DOHH2 (cell line): Measurements from ENCODE around the gene VIM.

ENCODE experiments used
- H3F3A ChIP-seq: fragments of 200-600 bp; sonication (generic), shearing (Covaris generic); 2 replicates; pipeline ENCODE4 v1.6.0; 2016; ENCODE audit warnings: antibody characterized with exemption, mild to moderate bottlenecking; ENCODE audit not compliant: control insufficient read depth, insufficient read depth
- H3K27ac ChIP-seq: fragments of 200-600 bp; sonication (generic); 2 replicates; pipeline ENCODE4 v1.5.1; 2014; ENCODE audit warnings: low read depth, mild to moderate bottlenecking, low read length, moderate library complexity
- H3K27me3 ChIP-seq: fragments of 200-600 bp; sonication (generic); 2 replicates; pipeline ENCODE4 v1.6.1; 2014; ENCODE audit warnings: mild to moderate bottlenecking, low read length, mixed read lengths; ENCODE audit not compliant: control insufficient read depth
- H3K36me3 ChIP-seq: fragments of 200-600 bp; sonication (generic); 2 replicates; pipeline ENCODE4 v1.6.1; 2014; ENCODE audit warnings: mild to moderate bottlenecking, low read length, moderate library complexity, mixed read lengths; ENCODE audit not compliant: control insufficient read depth
- H3K4me1 ChIP-seq: fragments of 200-600 bp; sonication (generic); 2 replicates; pipeline ENCODE4 v1.6.1; 2014; ENCODE audit warnings: mild to moderate bottlenecking, low read length, mixed read lengths; ENCODE audit not compliant: control insufficient read depth
- H3K4me2 ChIP-seq: fragments of 200-600 bp; sonication (generic); 2 replicates; pipeline ENCODE4 v1.6.0; 2014; ENCODE audit warnings: mild to moderate bottlenecking, low read length, moderate library complexity
- H3K4me3 ChIP-seq: fragments of 200-600 bp; sonication (generic); 2 replicates; pipeline ENCODE4 v1.5.1; 2014; ENCODE audit warnings: mild to moderate bottlenecking, low read length, mixed read lengths
- H3K79me2 ChIP-seq: fragments of 200-600 bp; sonication (generic); 2 replicates; pipeline ENCODE4 v1.6.1; 2014; ENCODE audit warnings: mild to moderate bottlenecking, low read length, mixed read lengths; ENCODE audit not compliant: control insufficient read depth
- H3K9me2 ChIP-seq: fragments of 200-600 bp; sonication (generic); replicated peaks from 2 replicates; pipeline ENCODE4 v1.6.1; 2014; ENCODE audit warnings: mild to moderate bottlenecking, low read length, mixed read lengths; ENCODE audit not compliant: control insufficient read depth
- H3K9me3 ChIP-seq: fragments of 200-600 bp; sonication (generic); 2 replicates; pipeline ENCODE4 v1.6.1; 2014; ENCODE audit warnings: antibody characterized with exemption, low read length, mixed read lengths; ENCODE audit not compliant: control insufficient read depth, insufficient read depth
- H4K20me1 ChIP-seq: fragments of 200-600 bp; sonication (generic); 2 replicates; pipeline ENCODE4 v1.6.0; 2014; ENCODE audit warnings: low read depth, mild to moderate bottlenecking, antibody characterized with exemption, low read length, moderate library complexity; ENCODE audit not compliant: control insufficient read depth, insufficient read depth
- EZH2phosphoT487 ChIP-seq: fragments of 200-600 bp; sonication (generic); IDR thresholded peaks from 2 replicates; pipeline ENCODE4 v1.6.1; 2017; ENCODE audit warnings: borderline replicate concordance, mild to moderate bottlenecking, antibody characterized with exemption, low read length, moderate library complexity, mixed read lengths
- TF ChIP-seq, protein P1 (sequence below): fragments of 200-600 bp; sonication (generic); IDR thresholded peaks from one replicate; pipeline ENCODE4 v1.5.1; 2014; ENCODE audit warnings: antibody characterized with exemption, mild to moderate bottlenecking, low read depth, low read length; ENCODE audit not compliant: poor library complexity, severe bottlenecking

VIM gene

DNA sequence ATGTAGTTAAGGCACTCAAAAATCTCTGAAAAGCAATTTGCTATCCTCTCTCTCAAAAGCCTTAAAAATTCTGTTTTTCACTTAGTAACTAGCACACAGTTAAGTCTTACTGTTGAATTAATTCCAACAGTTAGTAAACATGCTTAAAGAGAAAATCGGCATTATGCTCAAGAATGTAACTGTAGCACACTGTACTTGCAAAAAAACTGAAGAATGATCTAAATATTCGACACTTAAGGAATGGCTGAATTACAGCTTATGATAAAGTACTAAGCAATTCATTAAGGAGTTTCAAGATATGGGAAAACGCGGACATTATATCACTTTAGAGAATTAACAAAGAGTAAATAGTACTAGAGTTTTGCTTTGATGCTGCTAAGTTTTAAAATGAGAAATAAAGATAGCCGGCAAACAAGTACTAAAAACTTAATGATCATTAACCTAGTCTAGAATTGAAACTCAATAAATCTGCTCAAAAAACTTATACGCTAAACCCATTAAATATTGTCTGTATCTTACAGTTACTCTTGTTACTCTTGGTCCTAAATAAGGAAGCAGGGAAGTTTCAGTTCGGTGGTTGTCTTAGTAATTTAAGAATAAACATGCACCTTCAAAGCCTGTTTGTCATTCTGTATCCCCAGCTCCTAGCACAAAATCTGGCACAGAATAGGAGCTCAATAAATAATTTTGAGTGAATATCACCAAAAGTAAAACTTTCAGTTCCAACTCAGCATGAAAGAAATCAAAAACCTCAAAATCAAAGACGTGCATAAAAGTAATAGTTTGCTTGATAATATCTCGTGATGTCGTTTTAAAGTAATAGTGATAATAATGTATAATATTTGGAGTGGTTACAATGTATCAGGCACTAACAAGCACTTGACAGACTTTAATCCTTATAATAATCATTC lies 27.8 kb upstream of the VIM start:
- Histone ChIP-seq H3K9me2 (no peaks in the 10 kb centered on the region), H3F3A (no peaks in the 10 kb centered on the region), H3K27ac (no peak overlapping the region), H3K79me2 (peaks cover 24% of the 10 kb centered on the region), H3K4me1 (peaks cover 18% of the 10 kb centered on the region), H3K4me3 (peak overlapping the region; percentile 79), H3K27me3 (no peaks in the 10 kb centered on the region), H3K4me2 (peak overlapping the region; percentile 67), H3K9me3 (peaks cover 1% of the 10 kb centered on the region; the same call in 1 of the 2 replicates), H4K20me1 (no peaks in the 10 kb centered on the region), H3K36me3 (no peaks in the 10 kb centered on the region)
- TF ChIP-seq, protein P1, sequence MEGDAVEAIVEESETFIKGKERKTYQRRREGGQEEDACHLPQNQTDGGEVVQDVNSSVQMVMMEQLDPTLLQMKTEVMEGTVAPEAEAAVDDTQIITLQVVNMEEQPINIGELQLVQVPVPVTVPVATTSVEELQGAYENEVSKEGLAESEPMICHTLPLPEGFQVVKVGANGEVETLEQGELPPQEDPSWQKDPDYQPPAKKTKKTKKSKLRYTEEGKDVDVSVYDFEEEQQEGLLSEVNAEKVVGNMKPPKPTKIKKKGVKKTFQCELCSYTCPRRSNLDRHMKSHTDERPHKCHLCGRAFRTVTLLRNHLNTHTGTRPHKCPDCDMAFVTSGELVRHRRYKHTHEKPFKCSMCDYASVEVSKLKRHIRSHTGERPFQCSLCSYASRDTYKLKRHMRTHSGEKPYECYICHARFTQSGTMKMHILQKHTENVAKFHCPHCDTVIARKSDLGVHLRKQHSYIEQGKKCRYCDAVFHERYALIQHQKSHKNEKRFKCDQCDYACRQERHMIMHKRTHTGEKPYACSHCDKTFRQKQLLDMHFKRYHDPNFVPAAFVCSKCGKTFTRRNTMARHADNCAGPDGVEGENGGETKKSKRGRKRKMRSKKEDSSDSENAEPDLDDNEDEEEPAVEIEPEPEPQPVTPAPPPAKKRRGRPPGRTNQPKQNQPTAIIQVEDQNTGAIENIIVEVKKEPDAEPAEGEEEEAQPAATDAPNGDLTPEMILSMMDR, result no peak
- no peak for TF ChIP-seq EZH2phosphoT487

DNA sequence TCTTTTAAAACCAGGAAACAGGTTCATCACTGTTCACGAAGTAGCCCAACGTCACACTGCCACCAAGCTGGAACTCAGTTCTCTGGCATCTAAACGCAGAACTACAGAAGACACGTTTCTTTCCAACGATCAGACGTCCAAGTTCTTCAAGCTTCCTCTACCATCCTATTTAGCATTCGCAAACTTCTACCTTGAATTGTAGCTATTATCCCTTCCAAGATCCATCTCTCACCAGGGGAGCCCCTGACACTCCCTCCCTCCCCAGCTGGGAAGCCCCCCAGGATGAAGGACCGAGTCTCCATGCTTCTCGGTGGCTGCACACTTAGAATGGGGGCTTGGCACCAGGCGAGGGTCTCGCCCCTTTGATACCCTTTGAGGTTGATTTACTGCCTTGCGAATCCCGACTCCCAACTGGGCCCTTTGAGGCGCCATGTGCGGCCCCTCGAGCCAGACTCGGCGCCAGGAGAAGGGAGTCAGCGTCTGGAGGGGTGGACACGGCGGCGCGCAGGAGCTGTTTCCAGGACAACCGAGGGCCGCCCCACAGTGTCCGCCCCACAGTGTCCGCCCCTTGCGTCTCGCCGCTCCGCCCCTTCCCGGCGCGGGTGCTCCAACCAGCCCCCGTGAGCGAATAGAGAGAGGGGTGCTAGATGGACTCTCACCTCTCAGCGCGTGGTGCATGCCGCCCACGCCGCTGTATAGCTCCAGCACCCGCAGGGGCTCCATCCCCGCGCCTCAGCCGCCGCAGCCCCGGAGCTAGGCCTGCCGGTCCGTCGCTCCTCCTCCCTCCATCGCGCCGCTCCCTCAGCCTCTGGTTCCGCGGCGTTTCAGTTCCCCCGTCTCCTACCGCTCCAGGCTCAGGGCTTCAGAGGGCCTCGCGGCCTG lies 26.9 kb upstream of the VIM start, which contains the start of gene TRDMT1:
TRDMT1 (minus strand) TSS at position 761 of the 882 bp plus-strand sequence; CDS start at position 723, 38 bp downstream.
- no peaks in the 10 kb centered on the region for H3K9me3 ChIP-seq
- H3K27ac ChIP-seq, result peak within 1 kb of the TSS; percentile 25
- H3K4me1 ChIP-seq, result peaks cover 19% of the 10 kb centered on the region
- H3K36me3 ChIP-seq, result no peaks in the 10 kb centered on the region
- no peaks in the 10 kb centered on the region for H3K9me2 ChIP-seq
- peak within 1 kb of the TSS; percentile 79 for H3K4me3 ChIP-seq
- no peaks in the 10 kb centered on the region for H3K27me3 ChIP-seq
- H3K4me2 ChIP-seq, result peak within 1 kb of the TSS; percentile 67
- H3K79me2 ChIP-seq, result peaks cover 22% of the 10 kb centered on the region
- TF ChIP-seq, protein P1, result no peak
- TF ChIP-seq EZH2phosphoT487, result no peak
- H4K20me1 ChIP-seq, result no peaks in the 10 kb centered on the region
- H3F3A ChIP-seq, result no peaks in the 10 kb centered on the region

DNA sequence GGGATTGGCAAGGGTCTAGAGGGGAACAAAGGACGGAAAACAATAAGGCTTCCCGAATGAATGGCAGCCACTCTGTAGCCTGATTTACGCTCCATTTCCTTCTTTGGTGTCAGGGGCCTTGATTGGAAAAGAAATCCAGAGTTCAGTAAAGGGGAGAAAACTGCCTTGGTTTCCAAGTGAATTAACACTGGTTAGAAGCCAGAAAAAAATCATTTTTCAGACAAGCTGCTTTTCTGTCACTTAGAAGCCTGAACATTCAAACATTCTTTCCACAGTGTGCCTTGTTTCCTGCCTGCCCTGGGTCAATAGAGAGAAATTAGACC lies 26.3 kb upstream of the VIM start:
- H3F3A ChIP-seq, result no peaks in the 10 kb centered on the region
- no peaks in the 10 kb centered on the region for H3K9me3 ChIP-seq
- no peaks in the 10 kb centered on the region for H4K20me1 ChIP-seq
- H3K27ac ChIP-seq, result peak overlapping the region; percentile 25
- no peak for TF ChIP-seq EZH2phosphoT487
- TF ChIP-seq, protein P1, result no peak
- no peaks in the 10 kb centered on the region for H3K36me3 ChIP-seq
- no peaks in the 10 kb centered on the region for H3K9me2 ChIP-seq
- peak overlapping the region; percentile 79 for H3K4me3 ChIP-seq
- H3K4me1 ChIP-seq, result peaks cover 22% of the 10 kb centered on the region
- peak overlapping the region; percentile 67 for H3K4me2 ChIP-seq
- peaks cover 22% of the 10 kb centered on the region for H3K79me2 ChIP-seq
- no peaks in the 10 kb centered on the region for H3K27me3 ChIP-seq
